Measurements from ENCODE around the gene ASPG.

Gene ASPG

DNA sequence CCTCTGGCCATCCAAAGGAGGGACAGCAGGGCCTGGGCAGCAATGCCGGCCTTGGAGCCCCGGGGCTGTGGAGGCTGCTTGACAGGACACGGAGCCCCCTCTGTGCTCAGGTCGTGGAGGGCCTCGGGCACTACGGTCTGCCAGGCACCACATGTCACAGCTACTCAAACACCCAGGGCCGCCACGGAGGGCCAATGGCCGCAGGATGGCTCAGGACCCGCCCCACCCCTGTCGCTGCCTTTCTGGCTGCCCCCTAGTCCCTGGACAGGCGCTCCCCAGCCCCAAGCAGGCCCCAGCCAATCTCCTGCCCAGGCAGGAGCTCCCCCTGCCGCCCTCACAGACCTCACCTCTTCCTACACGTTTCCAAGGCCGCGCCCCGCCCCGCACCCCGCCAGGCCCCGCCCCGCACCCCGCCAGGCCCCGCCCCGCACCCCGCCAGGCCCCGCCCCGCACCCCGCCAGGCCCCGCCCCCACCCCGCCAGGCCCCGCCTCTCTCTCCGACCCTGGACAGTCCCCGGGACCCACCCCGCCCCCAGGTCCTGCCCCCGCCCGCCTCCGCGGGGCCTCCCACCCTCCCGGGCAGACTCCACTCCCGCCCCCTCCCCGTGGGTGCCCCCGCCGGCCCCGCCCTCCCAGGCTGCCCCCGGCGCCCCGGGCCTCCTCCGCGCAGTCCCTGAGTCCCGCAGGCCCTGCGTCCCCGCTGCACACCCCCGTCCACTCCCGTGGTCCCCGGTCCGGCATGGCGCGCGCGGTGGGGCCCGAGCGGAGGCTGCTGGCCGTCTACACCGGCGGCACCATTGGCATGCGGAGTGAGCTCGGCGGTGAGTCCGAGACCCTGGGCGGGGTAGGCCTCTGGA is at the start of gene ASPG:
ASPG (plus strand) TSS at position 669 of the 857 bp plus-strand sequence; CDS start at position 740, 71 bp downstream.
- no peak for FAIRE-seq

DNA sequence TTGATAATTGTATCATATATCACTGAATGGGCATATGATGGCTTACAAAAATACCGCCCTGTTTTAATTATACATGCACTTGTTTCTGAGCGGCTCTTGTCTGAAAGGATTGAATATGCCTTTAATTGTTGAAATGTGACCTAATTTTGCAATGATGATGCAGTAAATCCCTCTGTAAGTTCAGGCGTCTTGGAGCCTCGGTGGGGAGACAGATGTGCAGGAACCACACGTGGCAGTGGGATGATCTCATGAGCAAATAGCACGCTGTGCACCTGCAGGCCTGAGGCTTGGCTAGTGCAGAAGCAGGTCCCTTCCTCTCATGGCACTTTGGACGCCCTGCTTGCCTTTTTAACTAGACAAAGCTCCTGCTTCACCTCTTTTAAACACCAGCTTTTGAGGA is 49.3 kb upstream of the ASPG start:
- no peak for FAIRE-seq

DNA sequence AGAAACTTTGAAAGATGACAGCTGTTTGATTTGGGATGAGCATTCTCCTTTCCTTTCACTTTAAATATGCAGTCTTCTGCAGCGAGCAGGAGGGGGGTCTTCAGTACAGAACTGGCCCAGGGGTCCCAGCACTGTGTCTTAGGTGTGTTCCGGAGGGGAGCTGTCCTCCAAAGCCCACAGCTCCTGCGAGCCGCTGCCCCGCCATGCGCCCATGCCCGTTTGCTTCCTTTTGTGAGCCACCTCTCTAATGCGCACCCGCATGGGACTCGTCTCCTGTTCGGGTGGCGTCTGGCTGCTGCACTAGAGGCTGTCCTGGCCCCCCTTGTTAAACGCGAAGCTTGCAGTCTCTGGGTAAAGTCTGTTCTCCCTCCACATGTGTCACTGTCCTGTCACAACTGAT is 48.4 kb upstream of the ASPG start:
- no peak for FAIRE-seq

DNA sequence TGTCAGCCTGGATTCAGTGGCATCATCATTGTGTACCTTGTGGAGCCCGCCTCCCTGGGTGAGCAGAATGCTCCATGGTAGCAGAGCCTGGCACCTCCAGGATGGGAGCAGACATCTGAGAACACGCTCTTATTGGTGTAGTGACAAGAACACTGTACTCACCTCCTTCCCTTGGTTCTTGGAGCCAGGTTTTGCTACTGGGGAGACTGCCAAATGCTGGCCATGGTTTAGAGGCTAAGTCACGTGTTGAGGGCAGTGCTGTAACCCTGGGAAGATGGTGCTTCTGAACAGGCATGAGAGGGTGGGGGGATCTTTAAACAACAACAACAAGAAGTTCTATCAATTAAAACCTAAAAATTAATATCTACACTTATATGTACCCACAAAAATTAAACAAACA is 47.6 kb upstream of the ASPG start:
- FAIRE-seq, result no peak

DNA sequence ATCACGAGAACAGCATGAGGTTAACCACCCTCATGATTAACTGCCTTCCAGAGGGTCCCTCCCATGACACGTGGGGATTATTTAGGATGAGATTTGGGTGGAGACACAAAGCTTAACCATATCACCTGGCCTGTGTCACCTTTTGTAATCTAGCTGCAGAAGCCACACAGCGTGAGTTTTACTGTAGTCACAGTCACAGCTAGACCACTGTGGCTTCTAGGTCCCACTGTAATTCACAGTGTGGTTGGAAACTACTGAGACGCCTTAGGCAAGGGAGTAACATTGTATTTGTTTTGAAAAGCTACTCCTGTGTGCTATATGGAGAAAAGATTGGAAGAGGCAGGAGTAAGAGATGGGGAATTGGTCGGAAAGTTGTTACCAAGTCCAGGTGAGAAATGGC is 46.3 kb upstream of the ASPG start:
- no peak for FAIRE-seq

DNA sequence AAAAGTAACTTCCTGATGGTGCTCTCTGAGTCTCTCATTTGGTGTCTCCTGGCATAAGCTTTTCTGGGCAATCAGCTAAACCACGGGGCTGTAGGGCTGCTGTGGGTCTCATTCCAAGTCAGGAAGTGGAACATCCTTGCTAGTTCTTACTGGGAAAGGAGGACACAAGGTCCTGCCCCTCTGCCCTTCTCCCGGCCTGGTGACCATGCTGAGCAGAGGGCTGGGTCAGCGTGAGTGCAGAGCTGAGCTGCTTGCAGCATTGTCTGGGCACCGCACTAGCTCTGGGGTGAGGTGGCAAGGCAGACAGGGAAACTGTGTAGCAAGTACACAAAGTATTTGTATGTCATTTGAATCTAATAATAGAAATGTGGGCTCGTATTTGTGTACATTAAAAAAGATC is 45.0 kb upstream of the ASPG start:
- FAIRE-seq, result no peak

DNA sequence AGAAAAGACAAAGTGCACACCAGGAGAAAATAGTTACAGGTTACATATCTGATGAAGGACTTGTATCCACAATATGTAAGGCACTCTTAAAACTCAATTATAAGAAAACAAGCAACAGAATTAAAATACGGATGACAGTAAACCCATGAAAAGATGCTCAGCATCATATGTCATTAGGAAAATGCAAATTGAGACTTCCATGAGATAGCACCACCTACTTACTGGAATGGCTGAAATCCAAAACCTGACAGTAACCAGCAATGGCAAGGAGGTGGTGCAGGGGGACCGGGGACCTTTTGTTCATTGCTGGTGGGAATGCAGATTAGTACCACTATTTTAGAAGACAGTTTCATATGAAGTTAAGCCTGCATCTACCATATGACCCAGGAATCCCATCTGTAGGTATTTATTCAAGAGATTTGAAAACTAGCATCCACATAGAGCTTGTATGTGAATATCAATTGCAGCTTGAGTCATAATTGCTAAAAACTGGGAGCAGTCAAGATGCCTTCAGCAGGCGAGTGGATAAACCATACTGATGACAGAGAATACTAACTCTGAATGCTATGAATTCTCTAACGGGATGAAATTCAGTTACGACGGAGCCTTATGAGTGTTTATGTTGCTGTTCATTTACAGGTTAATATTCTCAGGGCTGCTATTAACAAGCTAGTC is 43.9 kb upstream of the ASPG start:
- no peak for FAIRE-seq

DNA sequence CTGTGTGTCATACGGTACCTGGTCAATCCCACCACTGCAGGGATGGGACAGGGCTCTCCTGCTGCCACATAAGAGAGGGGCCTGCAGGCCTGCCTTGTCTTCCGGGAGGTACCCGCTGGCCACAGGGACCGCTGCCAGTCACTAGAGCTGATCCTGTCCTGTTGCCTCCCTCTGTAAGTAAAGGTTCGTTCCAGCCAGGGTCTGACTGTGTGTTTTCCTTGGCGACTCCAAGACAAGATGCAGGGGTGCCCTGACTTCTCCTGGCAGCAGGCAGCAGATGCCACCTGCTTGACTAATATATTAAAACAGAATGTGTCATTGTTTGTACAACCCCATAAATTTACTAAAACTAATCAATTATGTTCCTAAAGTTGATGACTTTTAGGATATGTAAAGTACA is 41.5 kb upstream of the ASPG start:
- no peak for FAIRE-seq

DNA sequence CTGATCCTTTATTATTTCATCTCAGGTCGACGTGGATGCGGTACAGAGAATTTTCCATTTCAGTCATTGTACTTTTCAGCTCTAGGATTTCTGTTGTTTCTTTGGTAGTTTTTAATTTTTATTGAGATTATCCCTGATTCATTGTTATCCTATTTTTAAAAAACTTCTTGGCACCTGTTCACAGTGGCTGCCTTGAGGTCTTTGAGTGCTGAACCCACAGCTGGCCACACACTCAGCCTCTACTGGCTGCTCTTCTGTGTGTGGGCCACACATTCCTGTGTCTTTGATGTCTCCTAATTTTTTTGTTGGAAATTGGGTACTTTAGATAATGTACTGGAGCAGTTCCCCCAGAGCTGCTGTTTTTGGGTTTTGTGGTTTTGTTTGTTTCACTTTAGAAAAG is 37.7 kb upstream of the ASPG start:
- no peak for FAIRE-seq

DNA sequence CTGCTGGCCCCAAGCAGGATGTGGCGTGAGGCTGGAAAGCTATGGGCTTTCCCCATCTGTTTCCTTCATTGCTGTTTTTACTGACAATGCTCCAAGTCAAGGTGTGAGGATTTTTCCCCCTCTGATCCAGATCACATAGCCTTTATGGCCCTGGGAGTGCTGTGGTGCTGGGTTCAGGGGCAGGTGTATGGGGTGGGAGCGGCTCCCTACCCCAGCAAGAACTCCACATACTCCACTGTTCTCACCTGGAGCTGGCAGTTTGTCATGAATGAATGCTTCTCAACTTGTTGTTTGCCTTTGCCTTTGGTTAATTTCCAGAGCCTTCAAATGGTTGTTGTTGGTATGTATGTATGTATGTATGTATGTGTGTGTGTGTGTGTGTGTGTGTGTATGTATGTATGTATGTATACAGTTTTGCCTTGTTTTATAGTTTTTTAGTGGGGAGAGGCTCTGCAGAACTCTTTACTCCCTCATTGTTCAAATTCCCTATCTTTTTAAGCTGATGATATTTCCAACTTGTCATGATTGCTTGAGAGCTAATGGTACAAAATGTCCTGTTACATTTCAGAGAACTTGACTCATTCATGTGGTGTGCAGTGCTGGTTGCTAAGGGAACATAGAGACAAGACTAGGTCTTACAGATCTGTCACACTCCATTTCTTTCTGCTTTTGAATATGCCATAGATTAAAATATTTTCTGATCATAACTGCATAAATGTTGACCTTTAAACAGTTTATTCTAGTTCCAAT is 36.6 kb upstream of the ASPG start:
- no peak for FAIRE-seq

DNA sequence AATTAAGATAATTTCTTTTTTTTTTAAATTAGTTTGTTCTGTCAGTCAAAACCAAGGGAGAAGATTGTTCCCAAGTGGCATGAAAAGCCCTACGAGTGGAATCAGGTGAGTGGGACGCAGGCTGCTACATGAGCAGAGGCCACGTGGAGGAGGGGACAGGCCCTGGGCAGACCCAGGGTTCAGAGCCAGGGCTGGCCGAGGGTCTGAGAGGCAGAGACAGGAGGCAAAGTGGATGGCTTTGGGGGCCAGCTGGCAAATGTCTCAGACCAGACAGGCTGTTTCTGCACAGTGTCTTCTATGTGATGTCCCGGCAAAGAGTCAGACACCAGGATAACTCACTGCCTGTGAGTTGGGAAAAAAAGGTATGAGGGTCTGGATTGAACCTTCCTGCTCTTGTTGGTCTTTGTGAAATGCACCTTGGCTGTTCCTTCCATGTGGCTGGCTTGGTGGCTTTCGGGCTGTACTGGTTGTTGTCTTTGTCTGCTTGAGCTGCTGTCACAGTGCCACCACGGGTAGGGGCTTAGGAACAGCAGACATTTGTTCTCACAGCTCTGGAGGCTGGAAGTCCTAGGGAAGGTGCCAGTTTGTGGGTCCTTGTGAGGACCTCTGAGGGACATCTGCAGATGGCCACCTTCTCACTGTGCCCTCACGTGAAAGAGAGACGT is 35.8 kb upstream of the ASPG start:
- no peak for FAIRE-seq

DNA sequence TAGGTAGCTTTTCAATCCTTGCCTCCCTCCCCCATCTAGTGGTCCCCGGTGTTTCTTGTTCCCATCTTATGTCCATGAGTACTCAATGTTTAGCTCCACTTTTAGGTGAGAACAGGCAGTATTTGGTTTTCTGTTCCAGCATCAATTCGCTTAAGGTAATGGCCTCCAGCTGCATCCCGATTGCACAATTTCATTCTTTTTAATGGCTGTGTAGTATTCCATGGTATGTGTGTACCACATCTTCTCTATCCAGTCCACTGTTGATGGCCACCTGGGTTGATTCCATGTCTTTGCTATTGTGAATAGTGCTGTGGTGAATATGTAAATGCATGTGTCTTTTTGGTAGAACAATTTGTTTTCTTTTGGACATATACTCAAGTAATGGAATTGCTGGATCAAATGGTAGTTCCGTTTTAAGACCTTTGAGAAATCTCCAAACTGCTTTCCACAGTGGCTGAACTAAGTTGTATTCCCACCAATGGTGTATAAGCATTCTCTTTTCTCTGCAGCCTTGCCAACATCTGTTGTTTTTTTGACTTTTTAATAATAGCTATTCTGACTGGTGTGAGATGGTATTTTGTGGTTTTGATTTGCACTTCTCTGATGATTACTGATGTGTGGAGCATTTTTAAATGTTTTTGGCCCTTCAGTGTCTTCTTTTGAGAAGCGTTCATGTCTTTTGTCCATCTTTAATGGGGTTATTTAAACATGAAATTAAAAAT is 34.2 kb upstream of the ASPG start:
- FAIRE-seq, result no peak

DNA sequence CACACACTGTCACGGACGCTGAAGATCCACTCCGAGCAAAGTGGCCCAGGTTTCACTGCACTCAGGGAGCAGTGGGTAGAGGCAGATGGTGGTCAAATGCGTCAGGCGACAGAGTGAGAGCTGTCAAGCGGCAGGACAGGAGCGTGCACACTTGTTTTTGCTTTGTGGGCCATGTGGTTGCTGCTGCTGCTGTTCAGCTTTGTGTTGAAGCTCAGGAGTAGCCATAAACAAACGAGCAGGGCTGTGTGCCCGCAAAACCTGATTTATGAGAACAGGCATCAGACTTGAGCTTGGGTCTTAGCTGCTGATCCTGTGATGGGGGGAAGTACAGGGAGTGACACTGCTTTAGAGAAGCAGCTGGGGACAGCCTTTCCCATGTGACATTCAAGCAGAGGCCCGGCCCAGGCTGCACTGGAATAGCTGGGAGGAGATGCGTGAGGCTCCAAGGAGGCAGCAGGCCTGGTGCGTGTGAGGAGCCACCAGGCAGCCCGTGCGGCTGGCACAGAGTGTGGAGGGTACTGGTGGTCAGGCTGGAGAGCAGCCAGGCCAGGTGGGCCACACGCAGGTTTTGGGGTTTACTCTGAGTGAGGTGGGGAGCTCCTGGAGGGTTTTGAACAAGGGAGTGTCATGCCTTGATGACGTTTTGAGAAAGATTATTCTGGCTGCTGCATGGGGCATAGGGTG is 31.1 kb upstream of the ASPG start:
- FAIRE-seq, result no peak

DNA sequence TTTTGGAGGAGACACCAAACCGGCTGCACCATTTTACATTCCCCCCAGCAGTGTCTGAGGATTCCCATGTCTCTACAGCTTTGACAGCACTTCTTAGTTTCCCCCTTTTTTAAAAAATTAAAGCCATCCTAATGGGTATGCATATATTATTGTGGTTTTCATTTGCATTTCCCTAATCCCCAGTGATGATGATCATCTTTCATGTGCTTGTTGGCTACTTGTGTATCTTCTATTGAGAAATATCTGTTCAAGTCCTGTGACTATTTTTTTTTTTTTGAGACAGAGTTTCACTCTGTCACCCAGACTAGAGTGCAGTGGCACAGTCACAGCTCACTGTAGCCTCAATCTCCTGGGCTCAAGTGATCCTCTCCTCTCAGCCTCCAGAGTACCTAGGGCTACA is 23.2 kb upstream of the ASPG start:
- FAIRE-seq, result no peak

DNA sequence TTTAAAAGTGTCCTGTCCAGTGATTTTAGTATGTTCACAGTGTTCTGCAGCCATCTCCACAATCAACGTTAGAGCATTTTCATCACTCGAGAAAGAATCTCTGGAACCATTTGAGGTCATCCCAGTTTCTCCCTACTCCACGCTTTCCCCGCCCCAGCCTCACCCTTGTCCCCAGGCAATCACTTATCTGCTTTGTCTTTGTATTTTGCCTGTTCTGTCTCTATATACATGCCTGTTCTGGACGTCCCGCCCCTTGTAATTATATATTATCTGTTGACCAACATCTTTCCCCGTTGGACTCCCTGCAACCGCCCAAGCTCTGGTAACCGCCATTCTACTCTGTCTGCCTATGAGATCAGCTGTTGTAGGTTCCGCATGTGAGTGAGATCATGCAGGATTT is 21.5 kb upstream of the ASPG start:
- FAIRE-seq, result no peak

DNA sequence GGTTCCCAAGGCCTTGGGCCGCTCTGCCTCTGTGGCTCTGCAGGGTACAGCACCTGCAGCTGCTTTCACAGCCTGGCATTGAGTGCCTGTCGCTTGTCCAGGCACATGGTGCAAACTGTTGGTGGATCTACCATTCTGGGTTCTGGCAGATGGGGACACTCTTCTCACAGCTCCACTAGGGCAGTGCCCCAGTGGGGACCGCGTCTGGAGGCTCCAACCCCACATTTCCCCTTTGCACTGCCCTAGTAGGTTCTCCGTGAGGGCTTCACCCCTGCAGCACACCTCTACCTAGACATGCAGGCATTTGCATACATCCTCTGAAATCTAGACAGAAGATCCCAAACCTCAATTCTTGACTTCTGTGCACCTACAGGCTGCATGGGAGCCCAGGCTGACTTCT is 19.2 kb upstream of the ASPG start:
- FAIRE-seq, result no peak

DNA sequence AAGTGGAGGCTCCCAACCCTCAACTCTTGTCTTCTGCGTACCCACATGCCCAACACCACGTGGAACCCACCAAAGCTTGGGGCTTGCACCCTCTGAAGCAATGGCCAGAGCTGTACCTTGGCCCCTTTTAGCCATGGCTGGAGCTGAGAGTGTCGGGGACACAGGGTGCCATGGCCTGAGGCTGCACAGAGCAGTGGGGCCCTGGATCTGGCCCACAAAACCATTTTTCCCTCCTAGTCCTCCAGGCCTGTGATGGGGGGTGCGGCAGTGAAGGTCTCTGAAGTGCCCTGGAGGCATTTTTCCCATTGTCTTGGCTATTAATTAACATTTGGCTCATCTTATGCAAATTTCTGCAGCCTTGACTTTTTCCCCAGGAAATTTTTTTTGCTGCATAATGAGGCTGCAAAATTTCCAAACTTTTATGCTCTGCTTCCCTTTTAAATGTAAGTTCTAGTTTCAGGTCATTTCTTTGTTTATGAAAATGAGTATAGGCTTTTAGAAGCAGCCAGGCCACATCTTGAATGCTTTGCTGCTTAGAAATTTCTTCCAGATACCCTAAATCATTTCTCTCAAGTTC is 18.7 kb upstream of the ASPG start:
- no peak for FAIRE-seq

DNA sequence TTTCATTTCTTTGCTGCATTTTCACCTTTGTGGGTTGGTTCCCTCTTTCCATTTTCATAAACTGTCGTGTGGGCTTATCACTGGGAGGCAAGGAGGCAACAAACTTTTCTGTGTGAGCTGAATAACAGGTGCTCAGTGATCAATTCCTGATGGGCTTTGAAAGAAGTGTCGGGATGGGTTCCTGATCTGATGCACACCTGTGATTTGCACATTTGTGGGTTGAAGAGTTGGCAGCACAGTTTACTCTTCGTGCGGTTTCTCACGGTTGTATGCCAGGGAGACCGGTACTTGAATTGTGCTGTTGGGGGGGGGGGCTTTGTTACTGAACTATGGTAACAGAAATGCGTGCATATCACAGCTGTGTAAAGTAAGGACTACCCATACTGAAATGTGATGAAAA is 16.0 kb upstream of the ASPG start:
- no peak for FAIRE-seq

DNA sequence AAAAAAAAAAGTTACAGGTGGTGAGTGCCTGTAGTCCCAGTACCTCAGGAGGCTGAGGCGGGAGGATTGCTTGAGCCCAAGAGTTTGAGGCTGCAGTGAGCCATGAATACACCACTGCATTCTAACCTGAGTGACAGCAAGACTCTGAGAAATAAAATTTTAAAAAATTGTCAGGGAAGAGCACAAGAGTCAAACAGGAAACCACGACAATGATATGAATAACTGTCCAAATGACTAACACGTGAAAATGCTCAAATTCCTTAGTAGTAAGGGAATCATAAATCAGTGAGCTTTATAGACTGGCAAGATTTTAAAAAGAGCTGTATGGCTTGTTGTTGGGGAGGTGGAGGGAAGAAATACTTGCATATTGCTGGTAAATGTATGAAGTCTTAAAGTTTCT is 12.9 kb upstream of the ASPG start:
- no peak for FAIRE-seq

DNA sequence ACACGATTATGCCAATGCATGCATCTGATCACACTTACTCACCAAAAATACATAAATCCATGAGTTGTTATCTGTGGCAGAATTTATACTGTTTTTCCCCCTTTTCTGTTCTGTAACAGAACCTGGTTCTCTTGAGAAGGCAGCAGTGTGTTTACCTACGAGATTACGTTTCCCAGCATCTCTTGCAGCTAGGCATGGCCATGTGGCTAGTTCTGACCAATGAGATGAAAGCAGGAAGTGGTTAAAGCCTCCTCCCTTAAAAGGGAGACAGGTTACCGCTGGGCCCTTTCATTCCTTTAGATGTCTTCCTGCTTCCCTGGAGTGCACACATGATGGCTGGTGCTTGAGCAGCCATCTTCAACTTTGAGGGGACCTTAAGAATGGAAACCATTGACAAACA is 11.7 kb upstream of the ASPG start:
- no peak for FAIRE-seq

DNA sequence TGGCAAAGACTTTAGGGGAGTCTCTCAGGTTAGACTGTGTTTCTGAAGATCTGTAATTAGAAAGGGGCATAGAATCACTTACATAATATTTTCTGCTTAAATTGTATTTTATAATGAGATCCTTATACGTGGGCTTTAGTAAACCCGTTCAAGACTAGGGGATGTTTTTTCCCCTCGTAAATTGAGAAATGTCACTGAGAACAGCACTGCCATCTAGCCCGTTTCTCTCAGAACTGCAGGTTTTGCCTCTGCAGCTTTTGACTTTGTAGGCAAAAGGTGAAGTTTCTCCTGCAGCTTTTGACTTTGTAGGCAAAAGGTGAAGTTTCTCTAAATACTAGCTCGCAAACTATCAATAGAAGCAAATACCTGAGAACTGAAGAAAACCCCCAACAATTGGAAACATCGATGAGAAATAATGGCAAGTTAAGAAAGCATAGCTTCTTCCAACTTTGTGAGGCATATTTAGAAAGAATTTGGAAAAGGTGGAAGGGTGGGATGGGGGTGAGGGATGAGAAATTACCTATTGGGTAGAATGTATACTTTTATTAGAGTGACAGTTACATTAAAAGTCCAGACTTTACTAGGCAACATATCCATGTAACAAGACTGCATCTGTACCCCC is 9.9 kb upstream of the ASPG start:
- no peak for FAIRE-seq
